ENCODE measurements around the gene ST6GAL1.

Gene ST6GAL1

GRCh38 chr3:186929186-186929585 lies 1.1 kb upstream of the ST6GAL1 start:
- Histone ChIP-seq H3K4me1 (ENCODE audit: insufficient read depth, low read length) (peaks cover 8% of the 10 kb centered on the region; the same call in 1 of the 2 replicates), H2AFZ (ENCODE audit: low read depth, low read length) (no peak overlapping the region), H3K36me3 (ENCODE audit: insufficient read depth, low read length) (no peaks in the 10 kb centered on the region), H3K27ac (ENCODE audit: low read length) (no peak overlapping the region), H3K4me3 (ENCODE audit: low read depth in 1 of 2, low read length in 2 of 2) (no peak overlapping the region), H3K4me2 (ENCODE audit: insufficient read depth, low read length) (no peak overlapping the region), H3K9ac (ENCODE audit: low read depth, low read length) (no peak overlapping the region), H3K9me3 (ENCODE audit: insufficient read depth, low read length, severe bottlenecking) (no peaks in the 10 kb centered on the region), H3K27me3 (ENCODE audit: insufficient read depth, low read length, poor library complexity) (peaks cover 37% of the 10 kb centered on the region), H3K79me2 (ENCODE audit: insufficient read depth, low read length) (no peaks in the 10 kb centered on the region), H4K20me1 (ENCODE audit: insufficient read depth, low read length) (0 out of 2 replicates have a peak, but pooled peaks cover 2% of the 10 kb centered on the region)
- no peak for TF ChIP-seq CTCF (IDR thresholded peaks at IDR 0.05; ENCODE audit: borderline replicate concordance, extremely low read depth, low read length, poor library complexity, severe bottlenecking)
- TF ChIP-seq EZH2 (IDR thresholded peaks at IDR 0.05; ENCODE audit: borderline replicate concordance, low read depth, low read length, severe bottlenecking) = no peak
- ATAC-seq (ENCODE audit: insufficient read depth, low read depth) (no peak), DNase-seq (no peak)

GRCh38 chr3:186929685-186930084 lies 641 bp upstream of the ST6GAL1 start:
- TF ChIP-seq EZH2 (IDR thresholded peaks at IDR 0.05; ENCODE audit: borderline replicate concordance, low read depth, low read length, severe bottlenecking) = no peak
- TF ChIP-seq CTCF (IDR thresholded peaks at IDR 0.05; ENCODE audit: borderline replicate concordance, extremely low read depth, low read length, poor library complexity, severe bottlenecking) = no peak
- ATAC-seq (ENCODE audit: insufficient read depth, low read depth) = no peak
- Histone ChIP-seq H2AFZ (ENCODE audit: low read depth, low read length) (no peak overlapping the region), H3K4me1 (ENCODE audit: insufficient read depth, low read length) (peaks cover 8% of the 10 kb centered on the region; the same call in 1 of the 2 replicates), H4K20me1 (ENCODE audit: insufficient read depth, low read length) (0 out of 2 replicates have a peak, but pooled peaks cover 2% of the 10 kb centered on the region), H3K36me3 (ENCODE audit: insufficient read depth, low read length) (no peaks in the 10 kb centered on the region), H3K9me3 (ENCODE audit: insufficient read depth, low read length, severe bottlenecking) (no peaks in the 10 kb centered on the region), H3K9ac (ENCODE audit: low read depth, low read length) (no peak overlapping the region), H3K79me2 (ENCODE audit: insufficient read depth, low read length) (no peaks in the 10 kb centered on the region), H3K4me3 (ENCODE audit: low read depth in 1 of 2, low read length in 2 of 2) (no peak overlapping the region), H3K27me3 (ENCODE audit: insufficient read depth, low read length, poor library complexity) (peaks cover 37% of the 10 kb centered on the region), H3K4me2 (ENCODE audit: insufficient read depth, low read length) (no peak overlapping the region), H3K27ac (ENCODE audit: low read length) (no peak overlapping the region)
- no peak for DNase-seq

- H3K36me3 ChIP-seq (ENCODE audit: insufficient read depth, low read length) = no peaks in the 10 kb centered on the region
- peaks cover 8% of the 10 kb centered on the region; the same call in 1 of the 2 replicates for H3K4me1 ChIP-seq (ENCODE audit: insufficient read depth, low read length)
- ATAC-seq (ENCODE audit: insufficient read depth, low read depth) (0 out of 3 replicates have a peak, but pooled peaks have one; percentile 12), DNase-seq (no peak)
- 0 out of 2 replicates have a peak, but pooled peaks cover 2% of the 10 kb centered on the region for H4K20me1 ChIP-seq (ENCODE audit: insufficient read depth, low read length)
- H3K9me3 ChIP-seq (ENCODE audit: insufficient read depth, low read length, severe bottlenecking) = no peaks in the 10 kb centered on the region
- H3K9ac ChIP-seq (ENCODE audit: low read depth, low read length) = no peak overlapping the region
- H2AFZ ChIP-seq (ENCODE audit: low read depth, low read length) = no peak overlapping the region
- no peak for TF ChIP-seq EZH2 (IDR thresholded peaks at IDR 0.05; ENCODE audit: borderline replicate concordance, low read depth, low read length, severe bottlenecking)
- no peak for TF ChIP-seq CTCF (IDR thresholded peaks at IDR 0.05; ENCODE audit: borderline replicate concordance, extremely low read depth, low read length, poor library complexity, severe bottlenecking)
- H3K27me3 ChIP-seq (ENCODE audit: insufficient read depth, low read length, poor library complexity) = peaks cover 33% of the 10 kb centered on the region
- no peak overlapping the region for H3K27ac ChIP-seq (ENCODE audit: low read length)
- H3K79me2 ChIP-seq (ENCODE audit: insufficient read depth, low read length) = no peaks in the 10 kb centered on the region
- no peak overlapping the region for H3K4me3 ChIP-seq (ENCODE audit: low read depth in 1 of 2, low read length in 2 of 2)
- peak overlapping the region; percentile 24; the same call in 1 of the 2 replicates for H3K4me2 ChIP-seq (ENCODE audit: insufficient read depth, low read length)
These were observed 560 bp downstream of the ST6GAL1 start for GRCh38 chr3:186930641-186931531.

All from DND-41 (cell line).